K562 (cell line): ENCODE data around the gene PTPN14. TPM values are rescaled to one million over a fixed set of nuclear protein-coding genes. Genes with fewer than 3 reads are reported as not detected.

Source experiments
- ATAC-seq: fragments of 200-7000 bp; cut with Tn5 transposase; 3 replicates; pipeline ENCODE4 v1.9.1; 2020; ENCODE audit warnings: moderate library complexity
- BruUV-seq: library from RNA; stranded (reverse); fragments of 400-500 nt; replicated peaks from 2 replicates; lab custom pipeline; 2021; lab: Mats Ljungman, UMichigan
- CTCF ChIA-PET: fragments of 300-600 bp; formaldehyde crosslinking; extraction: SDS; loops from one replicate; lab custom pipeline; 2021; ENCODE audit warnings: low intra/inter-chr PET ratio; lab: Yijun Ruan, JAX
- POLR2A ChIA-PET: fragments of 300-600, 350-650 bp; sonication (Branson Sonifier 250); formaldehyde crosslinking; extraction: SDS; loops from one replicate; lab custom pipeline; 2021; ENCODE audit warnings: antibody characterized with exemption, inconsistent platforms; lab: Yijun Ruan, JAX
- DNase-seq, 4 experiments: peaks; one replicate each; pipeline versions ENCODE4 v3.0.0 to v3.0.0-alpha.2; 2011 to 2018; ENCODE audit warnings: low spot score in 3 of 4, mixed read lengths in 3 of 4; ENCODE audit errors: extremely low read depth in 1 of 4
- FAIRE-seq: peaks from 2 replicates; lab custom pipeline; 2011; peaks lifted over from hg19 to GRCh38; lab: Jason Lieb, UNC
- H2AFZ ChIP-seq: 2 replicates; pipeline ENCODE4 v1.6.0; 2011; ENCODE audit warnings: low read depth, low read length, control low read depth, inconsistent platforms
- H3K27ac ChIP-seq: fragments of 200-600 bp; 3 replicates; pipeline ENCODE4 v1.8.0; 2011; ENCODE audit warnings: low read depth, mild to moderate bottlenecking, control low read depth, inconsistent platforms, low read length, moderate library complexity, mixed read lengths; ENCODE audit errors: extremely low read depth
- H3K27me3 ChIP-seq, 2 experiments: fragments of 300-600 bp in 1 of 2; 2 replicates in 1 of 2; 3 replicates in 1 of 2; pipeline versions ENCODE4 v1.6.0 to v1.8.0; 2011; ENCODE audit warnings: inconsistent platforms in 2 of 2, low read length in 2 of 2, mild to moderate bottlenecking in 1 of 2, mixed read lengths in 1 of 2, moderate library complexity in 1 of 2; ENCODE audit not compliant: control insufficient read depth in 2 of 2, insufficient read depth in 2 of 2
- H3K36me3 ChIP-seq: fragments of 300-600 bp; 3 replicates; pipeline ENCODE4 v1.8.0; 2011; ENCODE audit warnings: mild to moderate bottlenecking, low read length, inconsistent platforms; ENCODE audit not compliant: control insufficient read depth, insufficient read depth
- H3K4me1 ChIP-seq, 2 experiments: fragments of 200-600 bp in 1 of 2; replicated peaks in 1 of 2; 2 replicates in 1 of 2; 3 replicates in 1 of 2; pipeline versions ENCODE4 v1.5.1 to v1.8.0; 2011; ENCODE audit warnings: inconsistent platforms in 2 of 2, low read length in 2 of 2, mild to moderate bottlenecking in 1 of 2, mixed read lengths in 1 of 2, moderate library complexity in 1 of 2; ENCODE audit not compliant: control insufficient read depth in 2 of 2, insufficient read depth in 2 of 2
- H3K4me2 ChIP-seq: 2 replicates; pipeline ENCODE4 v1.6.1; 2011; ENCODE audit warnings: low read length, control low read depth, inconsistent platforms, mixed read lengths; ENCODE audit not compliant: insufficient read depth
- H3K4me3 ChIP-seq: fragments of 200-600 bp; sonication (generic), shearing (Covaris generic); 2 replicates; pipeline ENCODE4 v1.5.1; 2016; ENCODE audit warnings: control low read depth, inconsistent platforms
- H3K79me2 ChIP-seq: fragments of 200-600 bp; 3 replicates; pipeline ENCODE4 v1.8.0; 2011; ENCODE audit warnings: low read length, inconsistent platforms; ENCODE audit not compliant: control insufficient read depth, insufficient read depth
- H3K9ac ChIP-seq, 2 experiments: 2 replicates each; pipeline versions ENCODE4 v1.6.0 to v1.6.1; 2011; ENCODE audit warnings: low read depth in 2 of 2, low read length in 2 of 2, control low read depth in 1 of 2, inconsistent platforms in 1 of 2, mild to moderate bottlenecking in 1 of 2, mixed read lengths in 1 of 2; ENCODE audit not compliant: insufficient read depth in 1 of 2
- H3K9me1 ChIP-seq: one replicate; pipeline ENCODE4 v1.6.0; 2011; ENCODE audit warnings: inconsistent platforms, mild to moderate bottlenecking, low read length, moderate library complexity; ENCODE audit not compliant: control insufficient read depth, insufficient read depth
- H3K9me3 ChIP-seq: replicated peaks from 2 replicates; pipeline ENCODE4 v1.5.1; 2011; ENCODE audit warnings: low read depth, low read length, inconsistent platforms; ENCODE audit not compliant: control insufficient read depth, insufficient read depth
- H4K20me1 ChIP-seq: replicated peaks from 2 replicates; pipeline ENCODE4 v1.6.1; 2011; ENCODE audit warnings: low read length, inconsistent platforms, mixed read lengths; ENCODE audit not compliant: control insufficient read depth, insufficient read depth
- BDP1 ChIP-seq: IDR thresholded peaks from 3 replicates; pipeline ENCODE4 v1.6.1; 2011; ENCODE audit not compliant: insufficient read length, insufficient read depth
- E2F4 ChIP-seq: sonication (generic); formaldehyde crosslinking; IDR thresholded peaks from 2 replicates; pipeline ENCODE4 v1.8.0; 2022; ENCODE audit warnings: mild to moderate bottlenecking, low read depth, missing genetic modification reagents
- ELF2 ChIP-seq: fragments of 250-450 bp; sonication (Bioruptor Pico); IDR thresholded peaks from 2 replicates; pipeline ENCODE4 v1.5.0; 2021; ENCODE audit warnings: mild to moderate bottlenecking
- MECOM ChIP-seq: fragments of 250-450 bp; sonication (Bioruptor Pico); IDR thresholded peaks from 2 replicates; pipeline ENCODE4 v1.8.0; 2022; ENCODE audit warnings: inconsistent platforms
- SP1 ChIP-seq: sonication (generic); formaldehyde crosslinking; IDR thresholded peaks from 2 replicates; pipeline ENCODE4 v1.8.1; 2022; ENCODE audit warnings: mild to moderate bottlenecking, missing genetic modification reagents
- TFAM ChIP-seq: fragments of 250-450 bp; sonication (Bioruptor Pico); conservative IDR thresholded peaks from 2 replicates; pipeline ENCODE4 v1.5.0; 2021; ENCODE audit warnings: mild to moderate bottlenecking, moderate library complexity
- TGIF2 ChIP-seq: sonication (generic); formaldehyde crosslinking; IDR thresholded peaks from 2 replicates; pipeline ENCODE4 v1.8.1; 2022; ENCODE audit warnings: mild to moderate bottlenecking, missing genetic modification reagents, moderate library complexity
- ZBTB12 ChIP-seq: fragments of 250-450 bp; sonication (Bioruptor Pico); IDR thresholded peaks from 2 replicates; pipeline ENCODE4 v1.4.0; 2020
- ZBTB5 ChIP-seq: fragments of 450-650 bp; IDR thresholded peaks from 2 replicates; pipeline ENCODE4 v1.6.1; 2017; ENCODE audit warnings: antibody characterized with exemption
- ZHX1 ChIP-seq: fragments of 150-350 bp; conservative IDR thresholded peaks from 2 replicates; pipeline ENCODE4 v1.6.1; 2014; ENCODE audit warnings: low read length
- ZNF561 ChIP-seq: fragments of 450-650 bp; formaldehyde crosslinking; conservative IDR thresholded peaks from 2 replicates; pipeline ENCODE4 v1.4.0; 2020; ENCODE audit warnings: mild to moderate bottlenecking, moderate library complexity
- WGBS: fragments of 100-300 bp; shearing (Covaris generic); methylation state at CpG from one replicate; pipeline ENCODE4 v1.1.6; 2016; ENCODE audit warnings: low coverage, mixed read lengths; ENCODE audit not compliant: insufficient coverage; ENCODE audit errors: missing lambda C conversion rate; 5-methylcytosine and 5-hydroxymethylcytosine counted together
- in situ Hi-C: fragments of 300-500 bp; cut with MboI; formaldehyde crosslinking; loops from 4 replicates; pipeline ENCODE4 v1.15.0; 2018; ENCODE audit warnings: inconsistent platforms, mixed read lengths
- intact Hi-C: fragments of 100-400 bp; cut with micrococcal nuclease; formaldehyde crosslinking; loops from 2 replicates; pipeline ENCODE4 v1.14.2; 2022
- polyA plus RNA-seq, 8 experiments: library from polyadenylated mRNA; depleted of rRNA in 4 of 8; stranded (reverse) in 5 of 8; unstranded in 3 of 8; fragments of >200 nt; fragmentation: Nextera tagmentation in 2 of 8; fragmentation: Illumina TruSeq in 1 of 8; extraction: Ambion mirVana in 2 of 8; extraction: Trizol in 1 of 8; gene quantifications; 2 replicates each; pipeline versions ENCODE4 v1.2.1 to v1.2.3, GENCODE V29; 2011 to 2014; ENCODE audit warnings: inconsistent platforms in 1 of 8, missing spikeins in 1 of 8
- total RNA-seq, 7 experiments: library from RNA; depleted of rRNA in 6 of 7; stranded (reverse); fragments of >200 nt in 6 of 7; fragmentation: Illumina TruSeq in 2 of 7; extraction: Trizol in 2 of 7; gene quantifications; 2 replicates each; pipeline versions ENCODE4 v1.2.1 to v1.2.3, GENCODE V29; 2011 to 2021; ENCODE audit warnings: low replicate concordance in 1 of 7

PTPN14 gene
- total and polyA plus RNA-seq, 9 of the 15 experiments (the other 6 are each of a cell fraction or from before 2014, with no cell fraction given), result 0.01 to 0.29 (median 0.04) TPM; not detected in 6

GRCh38 chr1:214328770-214329469, 222.5 kb downstream of the PTPN14 start (continued):
- no peak for TF ChIP-seq E2F4 (CRISPR knock-in tag)

- BruUV-seq, result no TSS peak
- H3K9me3 ChIP-seq, result no peaks in the 10 kb centered on the region
- no peaks in the 10 kb centered on the region for H3K9me1 ChIP-seq
- no peak overlapping the region for H2AFZ ChIP-seq
- CTCF ChIA-PET, result interaction anchor here (0.7 to 3.2 kb wide), 3 partner anchors 66 to 1097 kb away, joined by 3 to 29 read pairs (median 20); no protein-coding TSS in a partner anchor
- DNase-seq (no peak), FAIRE-seq (no peak), ATAC-seq (no peak)
- 38% methylated on average over 1 of the region's 1 CpG for WGBS
- H3K9ac ChIP-seq, result no peak overlapping the region
- no peak overlapping the region for H3K4me2 ChIP-seq
- intact Hi-C loops, result no loop called here
- no peak overlapping the region for H3K27ac ChIP-seq
- in situ Hi-C loops, result loop anchor here (5.0 kb wide), 1 partner anchor 60 kb away; no protein-coding TSS in a partner anchor
- no peaks in the 10 kb centered on the region for H3K27me3 ChIP-seq
- H3K4me3 ChIP-seq, result no peak overlapping the region
- no peaks in the 10 kb centered on the region for H3K79me2 ChIP-seq
- H3K36me3 ChIP-seq, result peaks cover 42% of the 10 kb centered on the region; the same call in 1 of the 3 replicates
- peaks cover 10% of the 10 kb centered on the region; the same call in 1 of the 2 replicates for H4K20me1 ChIP-seq
- POLR2A ChIA-PET, result interaction anchor here (0.9 to 1.6 kb wide), 2 partner anchors 66 to 68 kb away, joined by 4 to 5 read pairs; no protein-coding TSS in a partner anchor
- no peaks in the 10 kb centered on the region; a peak in 3 of 5 replicates for H3K4me1 ChIP-seq
- no peak for TF ChIP-seq MECOM (CRISPR knock-in tag)
- no peak for TF ChIP-seq SP1 (CRISPR knock-in tag)
- TF ChIP-seq TGIF2 (CRISPR knock-in tag), result no peak
- no peak for TF ChIP-seq ZNF561 (CRISPR knock-in tag)
- TF ChIP-seq ZBTB12 (CRISPR knock-in tag), result no peak
- TF ChIP-seq ELF2 (CRISPR knock-in tag), result no peak
- TF ChIP-seq BDP1, result no peak
- TF ChIP-seq TFAM, result no peak
- TF ChIP-seq ZHX1, result no peak
- no peak for TF ChIP-seq ZBTB5
Measured at GRCh38 chr1:214327514-214327913, 223.9 kb downstream of the PTPN14 start.
